Upper lobe of left lung (tissue), 6 donors: ENCODE results near the gene ANO3. TPM values are rescaled to one million over a fixed set of nuclear protein-coding genes. Genes with fewer than 3 reads are reported as not detected.

Experiments used
- ATAC-seq, 2 donors: fragments of 200-7000 bp; cut with Tn5 transposase; one replicate each; pipeline ENCODE4 v1.9.1; 2022; ENCODE audit warnings: mild to moderate bottlenecking in 2 of 2, moderate library complexity in 2 of 2; ENCODE audit not compliant: low FRiP score in 2 of 2
- DNase-seq, 2 donors: peaks; one replicate each; pipeline ENCODE4 v3.0.0-alpha.2; 2019 to 2020
- H3K27ac ChIP-seq, 4 donors: fragments of 200-600 bp; sonication (generic); one replicate each; pipeline ENCODE4 v1.5.1; 2016 to 2019
- H3K27me3 ChIP-seq, 4 donors: fragments of 200-600 bp; sonication (generic); one replicate each; pipeline ENCODE4 v1.5.1; 2017 to 2019
- H3K36me3 ChIP-seq, 4 donors: fragments of 200-600 bp; sonication (generic); one replicate each; pipeline ENCODE4 v1.5.1; 2016 to 2019
- H3K4me1 ChIP-seq, 4 donors: fragments of 200-600 bp; sonication (generic); one replicate each; pipeline ENCODE4 v1.5.1; 2018 to 2019
- H3K4me3 ChIP-seq, 4 donors: fragments of 200-600 bp; sonication (generic); one replicate each; pipeline ENCODE4 v1.5.1; 2017 to 2019; ENCODE audit warnings: mild to moderate bottlenecking in 2 of 4, moderate library complexity in 1 of 4
- H3K9me3 ChIP-seq, 4 donors: fragments of 200-600 bp; sonication (generic); one replicate each; pipeline ENCODE4 v1.5.1; 2018 to 2019
- EP300 ChIP-seq, 4 donors: sonication (generic); formaldehyde crosslinking; IDR thresholded peaks; one replicate each; pipeline ENCODE4 v1.5.1; 2017; ENCODE audit warnings: antibody characterized with exemption in 4 of 4, control low read depth in 2 of 4
- POLR2A ChIP-seq, 4 donors: fragments of 450-650 bp; IDR thresholded peaks; one replicate each; pipeline ENCODE4 v1.5.1; 2016 to 2017; ENCODE audit warnings: antibody characterized with exemption in 4 of 4, mild to moderate bottlenecking in 2 of 4
- POLR2AphosphoS5 ChIP-seq, 2 donors: sonication (generic); formaldehyde crosslinking; IDR thresholded peaks; one replicate each; pipeline ENCODE4 v1.5.1; 2017; ENCODE audit warnings: antibody characterized with exemption in 2 of 2
- WGBS, 2 donors: methylation state at CpG; one replicate each; pipeline ENCODE4 v1.1.5; 2017 to 2018; 5-methylcytosine and 5-hydroxymethylcytosine counted together
- total RNA-seq, 6 donors: library from RNA; depleted of rRNA in 4 of 6; stranded (reverse); fragments of >200 nt in 4 of 6; gene quantifications; one replicate each; pipeline versions ENCODE4 v1.1.0 to v1.2.1, GENCODE V29; 2016 to 2021
- TF ChIP-seq, protein P1 (sequence below), 6 experiments: fragments of 450-650 bp in 4 of 6; fragments of 200-600 bp in 2 of 6; sonication (generic) in 2 of 6; IDR thresholded peaks; one replicate each; pipeline ENCODE4 v1.5.1; 2016 to 2019; ENCODE audit warnings: antibody characterized with exemption in 6 of 6
- donor health status: DM: no; HTN: no; CAD: no; lungs with moderate emphysema.
- donor health status: DM: no; HTN: yes; CAD: no; lungs with severe emphysema.

Gene ANO3
- total RNA-seq, 6 donors from 2014 or later = 0.30 to 0.57 (median 0.33) TPM; not detected in 1

DNA sequence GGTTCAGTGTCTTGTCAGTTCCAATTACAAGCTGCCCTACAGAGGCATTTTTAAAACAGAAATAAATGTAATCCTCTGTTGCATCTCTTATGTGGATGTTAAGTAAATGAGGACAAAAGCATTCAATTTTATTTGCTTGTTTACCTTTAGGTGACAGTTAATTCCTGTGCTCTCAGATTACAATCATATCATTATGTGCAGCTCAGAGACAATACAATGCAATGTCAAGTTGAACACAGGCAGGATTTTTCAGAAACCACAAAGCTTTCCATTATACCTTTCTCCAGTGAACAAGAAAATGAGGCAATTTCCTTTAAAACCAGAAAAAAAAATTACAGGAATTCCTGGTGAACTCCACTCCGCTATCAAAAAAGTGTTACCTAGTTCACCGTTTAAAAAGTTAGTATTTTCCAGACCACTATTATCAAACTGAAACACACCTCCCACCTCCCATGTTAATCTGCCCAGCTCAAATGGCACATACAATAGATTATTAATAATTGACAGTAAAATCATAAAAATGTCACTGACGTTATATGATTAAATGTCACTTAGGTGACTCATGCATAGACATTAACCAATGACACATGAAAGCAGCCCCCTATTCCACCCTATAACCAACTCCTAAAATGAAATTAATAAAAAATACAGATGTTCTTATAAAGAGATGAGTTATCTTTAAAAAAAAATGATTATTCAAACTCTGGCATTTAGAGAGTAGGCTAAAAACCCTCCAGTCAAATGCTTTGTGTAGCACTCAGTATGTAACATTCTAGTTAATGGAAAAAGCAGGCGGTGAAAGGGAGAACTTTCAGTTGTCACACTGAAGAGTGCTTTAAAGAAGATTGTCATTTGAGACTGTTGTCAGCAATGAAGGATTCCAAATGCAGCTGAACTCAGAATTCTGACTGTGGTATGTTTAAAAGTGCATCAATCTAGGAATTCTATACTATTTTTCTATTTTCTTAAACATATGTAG, 141.6 kb downstream of the ANO3 start:
- TF ChIP-seq EP300 (IDR thresholded peaks at IDR 0.05) (no peak), POLR2AphosphoS5 (IDR thresholded peaks at IDR 0.05) (no peak)
- Histone ChIP-seq H3K9me3 (no peaks in the 10 kb centered on the region), H3K4me3 (no peak overlapping the region), H3K27ac (no peak overlapping the region), H3K27me3 (no peaks in the 10 kb centered on the region), H3K36me3 (no peaks in the 10 kb centered on the region), H3K4me1 (no peaks in the 10 kb centered on the region)
- 48 to 50% methylated on average over 4 of the region's 4 CpGs for WGBS, 2 donors
- ATAC-seq (no peak), DNase-seq (no peak)

DNA sequence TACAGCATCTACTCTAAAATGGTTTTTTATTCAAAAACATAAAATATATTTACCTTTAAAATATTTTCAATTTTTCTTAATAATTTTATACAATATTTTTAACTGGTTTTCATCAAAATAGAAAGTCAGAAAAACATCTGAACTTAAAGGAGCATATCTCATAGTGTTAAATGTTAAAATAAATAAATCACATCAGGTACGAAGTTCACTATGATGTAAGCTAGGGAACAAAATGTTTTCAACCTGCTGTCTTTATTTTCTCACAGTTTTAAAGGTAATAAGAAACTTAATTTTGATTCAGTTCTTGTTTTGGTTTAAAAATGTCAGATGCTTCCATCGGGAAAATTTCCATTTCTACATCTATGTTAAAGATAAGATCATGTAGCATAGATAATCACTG, 142.5 kb downstream of the ANO3 start:
- Histone ChIP-seq H3K27ac (no peak overlapping the region), H3K36me3 (no peaks in the 10 kb centered on the region), H3K4me3 (no peak overlapping the region), H3K9me3 (no peaks in the 10 kb centered on the region), H3K4me1 (no peaks in the 10 kb centered on the region), H3K27me3 (no peaks in the 10 kb centered on the region)
- TF ChIP-seq EP300 (IDR thresholded peaks at IDR 0.05) = no peak
- TF ChIP-seq, protein P1, sequence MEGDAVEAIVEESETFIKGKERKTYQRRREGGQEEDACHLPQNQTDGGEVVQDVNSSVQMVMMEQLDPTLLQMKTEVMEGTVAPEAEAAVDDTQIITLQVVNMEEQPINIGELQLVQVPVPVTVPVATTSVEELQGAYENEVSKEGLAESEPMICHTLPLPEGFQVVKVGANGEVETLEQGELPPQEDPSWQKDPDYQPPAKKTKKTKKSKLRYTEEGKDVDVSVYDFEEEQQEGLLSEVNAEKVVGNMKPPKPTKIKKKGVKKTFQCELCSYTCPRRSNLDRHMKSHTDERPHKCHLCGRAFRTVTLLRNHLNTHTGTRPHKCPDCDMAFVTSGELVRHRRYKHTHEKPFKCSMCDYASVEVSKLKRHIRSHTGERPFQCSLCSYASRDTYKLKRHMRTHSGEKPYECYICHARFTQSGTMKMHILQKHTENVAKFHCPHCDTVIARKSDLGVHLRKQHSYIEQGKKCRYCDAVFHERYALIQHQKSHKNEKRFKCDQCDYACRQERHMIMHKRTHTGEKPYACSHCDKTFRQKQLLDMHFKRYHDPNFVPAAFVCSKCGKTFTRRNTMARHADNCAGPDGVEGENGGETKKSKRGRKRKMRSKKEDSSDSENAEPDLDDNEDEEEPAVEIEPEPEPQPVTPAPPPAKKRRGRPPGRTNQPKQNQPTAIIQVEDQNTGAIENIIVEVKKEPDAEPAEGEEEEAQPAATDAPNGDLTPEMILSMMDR (IDR thresholded peaks at IDR 0.05) = no peak
- no peak for TF ChIP-seq POLR2A (IDR thresholded peaks at IDR 0.05)
- TF ChIP-seq POLR2AphosphoS5 (IDR thresholded peaks at IDR 0.05) = no peak
- WGBS, 2 donors = 84 to 91% methylated on average over 2 of the region's 2 CpGs
- no peak for DNase-seq
- ATAC-seq = no peak

DNA sequence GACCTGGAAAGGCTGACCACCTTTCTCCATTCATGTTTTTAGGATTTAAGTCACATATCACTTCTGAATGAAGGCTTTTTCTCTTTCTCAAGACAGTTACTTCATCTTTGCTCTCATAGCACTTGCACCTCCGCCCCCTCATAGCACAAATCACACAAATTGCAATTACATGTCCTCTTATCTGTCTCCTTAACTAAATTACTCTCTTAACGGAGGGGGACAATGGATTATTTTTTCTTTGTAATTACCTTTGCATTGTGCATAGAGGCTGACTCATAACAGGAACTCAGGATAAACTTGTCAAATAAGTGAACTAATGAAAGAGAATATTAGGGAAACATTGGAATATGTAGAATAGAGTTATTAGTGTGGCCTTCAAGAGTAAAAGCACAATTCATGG, 145.5 kb downstream of the ANO3 start:
- no peaks in the 10 kb centered on the region for H3K36me3 ChIP-seq
- TF ChIP-seq POLR2A (IDR thresholded peaks at IDR 0.05) = no peak
- no peak for TF ChIP-seq POLR2AphosphoS5 (IDR thresholded peaks at IDR 0.05)
- TF ChIP-seq, protein P1 (IDR thresholded peaks at IDR 0.05) = no peak
- no peak for TF ChIP-seq EP300 (IDR thresholded peaks at IDR 0.05)
- H3K4me1 ChIP-seq = no peaks in the 10 kb centered on the region
- no peak for ATAC-seq
- no peak overlapping the region for H3K27ac ChIP-seq
- H3K4me3 ChIP-seq = no peak overlapping the region
- H3K9me3 ChIP-seq = no peaks in the 10 kb centered on the region
- DNase-seq = no peak
- 50 to 72% methylated on average over 2 of the region's 2 CpGs for WGBS, 2 donors
- H3K27me3 ChIP-seq = no peaks in the 10 kb centered on the region

DNA sequence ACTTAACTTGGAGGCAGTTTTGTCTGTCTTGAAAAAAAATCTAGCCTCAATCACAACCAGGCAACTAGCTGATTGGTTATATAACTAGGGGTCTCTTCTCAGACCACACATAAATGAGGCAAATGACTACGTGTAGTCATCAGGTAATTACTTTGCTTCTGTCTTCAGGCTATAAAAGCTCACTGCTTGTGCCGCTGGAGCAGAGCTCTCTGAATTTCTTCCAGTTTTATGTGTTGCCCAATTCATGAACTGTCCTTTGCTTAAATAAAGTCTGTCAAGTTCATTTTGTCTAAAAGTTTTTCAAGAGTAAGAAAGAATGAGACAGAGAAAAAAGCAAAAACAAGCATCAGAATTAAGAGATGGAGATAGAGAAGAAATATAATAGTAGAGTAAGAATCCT, 146.8 kb downstream of the ANO3 start:
- TF ChIP-seq, protein P1 (IDR thresholded peaks at IDR 0.05) = no peak
- Histone ChIP-seq H3K36me3 (no peaks in the 10 kb centered on the region), H3K27me3 (no peaks in the 10 kb centered on the region), H3K4me1 (no peaks in the 10 kb centered on the region), H3K27ac (no peak overlapping the region), H3K9me3 (no peaks in the 10 kb centered on the region), H3K4me3 (no peak overlapping the region)
- 61 to 75% methylated on average over 2 of the region's 2 CpGs for WGBS, 2 donors
- DNase-seq (no peak), ATAC-seq (no peak)

DNA sequence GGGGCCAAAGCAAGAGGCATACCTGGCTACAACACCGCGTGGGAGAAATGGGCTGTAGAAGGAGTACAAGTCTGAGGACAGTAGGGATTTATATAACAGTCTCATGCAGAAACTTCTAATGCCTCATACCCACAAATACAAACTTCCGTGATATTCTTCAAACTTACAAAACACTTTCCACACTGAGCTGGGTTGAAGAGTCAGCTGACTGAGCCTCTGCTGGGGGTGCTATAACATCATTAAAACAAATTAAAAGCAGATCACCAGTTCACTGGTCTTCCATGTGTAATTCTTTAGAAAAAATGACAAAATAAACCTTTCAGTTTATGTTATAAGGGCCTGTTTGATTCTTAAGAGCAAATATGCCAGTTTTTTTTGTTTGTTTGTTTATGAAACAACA, 148.1 kb downstream of the ANO3 start:
- Histone ChIP-seq H3K4me1 (no peaks in the 10 kb centered on the region), H3K27me3 (no peaks in the 10 kb centered on the region), H3K27ac (no peak overlapping the region), H3K4me3 (no peak overlapping the region), H3K9me3 (peaks cover 0 to 4% (median 0%) of the 10 kb centered on the region in 4 donors), H3K36me3 (no peaks in the 10 kb centered on the region)
- ATAC-seq = no peak
- WGBS, 2 donors = 83 to 88% methylated on average over 3 of the region's 3 CpGs
- no peak for DNase-seq
- TF ChIP-seq POLR2AphosphoS5 (IDR thresholded peaks at IDR 0.05) (no peak), EP300 (IDR thresholded peaks at IDR 0.05) (no peak), POLR2A (IDR thresholded peaks at IDR 0.05) (no peak)
- TF ChIP-seq, protein P1 (IDR thresholded peaks at IDR 0.05) = no peak
